ENCODE measurements around the gene COG1. TPM values are rescaled to one million over a fixed set of nuclear protein-coding genes. Genes with fewer than 3 reads are reported as not detected.
A peak's percentile ranks its signal among the peaks of the same experiment; 100 is the strongest.

COG1 gene
- total and polyA plus RNA-seq, 2 donors (not counting 3 experiments of a cell fraction or from before 2014, with no cell fraction given), result 26.2 to 39.0 TPM

- Histone ChIP-seq H3K9ac (replicated peaks; ENCODE audit: extremely low read depth, insufficient read depth, low read length) (no peak overlapping the region), H3K9me1 (replicated peaks; ENCODE audit: control insufficient read depth, extremely low read depth, insufficient read depth, low read length) (no peaks in the 10 kb centered on the region), H3K4me3 (replicated peaks in 1 of 3; ENCODE audit: insufficient read depth in 1 of 3, low read depth in 1 of 3, low read length in 3 of 3) (no peak overlapping the region), H3K9me3 (replicated peaks; ENCODE audit: control insufficient read depth, insufficient read depth, low read length) (no peaks in the 10 kb centered on the region), H3K4me2 (ENCODE audit: insufficient read depth, low read length) (no peak overlapping the region), H4K20me1 (replicated peaks; ENCODE audit: control insufficient read depth, extremely low read depth, insufficient read depth, low read length) (no peaks in the 10 kb centered on the region), H3K27me3 (ENCODE audit: control insufficient read depth in 2 of 2, insufficient read depth in 2 of 2, low read length in 2 of 2) (no peaks in the 10 kb centered on the region), H3K4me1 (ENCODE audit: control insufficient read depth, extremely low read depth, insufficient read depth, low read length) (peaks cover 4% of the 10 kb centered on the region), H3K36me3 (ENCODE audit: control insufficient read depth in 2 of 2, extremely low read depth in 1 of 2, insufficient read depth in 2 of 2, low read length in 2 of 2) (no peaks in the 10 kb centered on the region), H3K27ac (ENCODE audit: insufficient read depth, low read depth, low read length) (no peak overlapping the region), H2AFZ (ENCODE audit: low read depth, low read length) (no peak overlapping the region), H3K79me2 (ENCODE audit: control insufficient read depth, insufficient read depth, low read length) (no peaks in the 10 kb centered on the region)
- intact Hi-C loops (cut with micrococcal nuclease) (no loop called here), dilution Hi-C loops (cut with MboI; ENCODE audit: extremely low pct_ligation_motif_present, low sequenced_read_pairs) (no loop called here)
- no peak for TF ChIP-seq CTCF (IDR thresholded peaks at IDR 0.05; ENCODE audit: extremely low read depth in 1 of 2, insufficient read depth in 1 of 2, low read depth in 1 of 2, low read length in 2 of 2)
- no TSS peak for BruUV-seq (replicated peaks)
- ChIA-PET POLR2A (no interaction called here), CTCF (interaction anchor here (0.7 to 13.5 kb wide), 4 partner anchors 182 to 631 kb away, joined by 3 to 236 read pairs (median 6); no protein-coding TSS in a partner anchor)
- DNase-seq (ENCODE audit: low read depth, low spot score), result no peak
- FAIRE-seq, result no peak
Observed at GRCh38 chr17:73188011-73188410, 4.8 kb upstream of the COG1 start.

- DNase-seq (ENCODE audit: low read depth, low spot score), result no peak
- dilution Hi-C loops (cut with MboI; ENCODE audit: extremely low pct_ligation_motif_present, low sequenced_read_pairs) (no loop called here), intact Hi-C loops (cut with micrococcal nuclease) (loop anchor here (5.0 kb wide), 1 partner anchor 1013 kb away; the partner anchor contains the start of gene RPL38)
- peak; percentile 26 for FAIRE-seq
- TF ChIP-seq CTCF (IDR thresholded peaks at IDR 0.05; ENCODE audit: extremely low read depth in 1 of 2, insufficient read depth in 1 of 2, low read depth in 1 of 2, low read length in 2 of 2) (peak; percentile 11 to 30), GATA2 (IDR thresholded peaks at IDR 0.05; ENCODE audit: insufficient read depth, insufficient read length, low read depth, low read length) (no peak)
- Histone ChIP-seq H3K9ac (replicated peaks; ENCODE audit: extremely low read depth, insufficient read depth, low read length) (no peak overlapping the region), H3K27me3 (ENCODE audit: control insufficient read depth in 2 of 2, insufficient read depth in 2 of 2, low read length in 2 of 2) (no peaks in the 10 kb centered on the region), H2AFZ (ENCODE audit: low read depth, low read length) (no peak overlapping the region), H3K4me3 (replicated peaks in 1 of 3; ENCODE audit: insufficient read depth in 1 of 3, low read depth in 1 of 3, low read length in 3 of 3) (no peak overlapping the region), H3K27ac (ENCODE audit: insufficient read depth, low read depth, low read length) (no peak overlapping the region), H3K36me3 (ENCODE audit: control insufficient read depth in 2 of 2, extremely low read depth in 1 of 2, insufficient read depth in 2 of 2, low read length in 2 of 2) (no peaks in the 10 kb centered on the region), H3K4me1 (ENCODE audit: control insufficient read depth, extremely low read depth, insufficient read depth, low read length) (peaks cover 11% of the 10 kb centered on the region), H3K9me3 (replicated peaks; ENCODE audit: control insufficient read depth, insufficient read depth, low read length) (no peaks in the 10 kb centered on the region), H3K9me1 (replicated peaks; ENCODE audit: control insufficient read depth, extremely low read depth, insufficient read depth, low read length) (no peaks in the 10 kb centered on the region), H4K20me1 (replicated peaks; ENCODE audit: control insufficient read depth, extremely low read depth, insufficient read depth, low read length) (no peaks in the 10 kb centered on the region), H3K4me2 (ENCODE audit: insufficient read depth, low read length) (no peak overlapping the region), H3K79me2 (ENCODE audit: control insufficient read depth, insufficient read depth, low read length) (peaks cover 9% of the 10 kb centered on the region)
- ChIA-PET CTCF (interaction anchor here (0.6 to 13.5 kb wide), 14 partner anchors 9 to 633 kb away, joined by 3 to 236 read pairs (median 8); a partner anchor contains a TSS), POLR2A (no interaction called here)
- no TSS peak for BruUV-seq (replicated peaks)
Observed at GRCh38 chr17:73189417-73190099, 3.3 kb upstream of the COG1 start.

Data from endothelial cell of umbilical vein (primary cell).